Naive thymus-derived CD8-positive, alpha-beta T cell (primary cell): ENCODE data around the gene ZNF423. TPM values are rescaled to one million over a fixed set of nuclear protein-coding genes. Genes with fewer than 3 reads are reported as not detected.
"Not testable (repeated sequence)": the region's sequence is repeated elsewhere in the genome, so short reads cannot be mapped to it uniquely, and the experiment has no call there.

ENCODE experiments used
- ATAC-seq, 2 donors: fragments of 150-1000 bp; cut with Tn5 transposase in 1 of 2; sonication (Bioruptor Pico), chemical (Tn5 transposase) in 1 of 2; 1 replicate in 1 of 2; 2 replicates in 1 of 2; pipeline ENCODE4 v1.10.0; 2021; ENCODE audit warnings: mild to moderate bottlenecking in 2 of 2, moderate library complexity in 2 of 2
- POLR2A ChIA-PET: fragments of 350-600 bp; sonication (Branson Sonifier 250); formaldehyde crosslinking; loops from one replicate; lab custom pipeline; 2021; ENCODE audit warnings: antibody characterized with exemption; lab: Charles Lee
- DNase-seq, 10 donors: peaks; one replicate each; pipeline versions ENCODE4 v3.0.0 to v3.0.0-alpha.2; 2020 to 2022
- H3K27ac Mint-ChIP-seq, 10 donors: one replicate each; pipeline ENCODE4 v1.8.0; 2020 to 2022; ENCODE audit warnings: mild to moderate bottlenecking in 10 of 10, mixed read lengths in 10 of 10, moderate library complexity in 4 of 10, inconsistent platforms in 1 of 10
- H3K27me3 Mint-ChIP-seq, 5 donors: one replicate each; pipeline ENCODE4 v1.8.0; 2021 to 2022; ENCODE audit warnings: mixed read lengths in 5 of 5
- H3K36me3 Mint-ChIP-seq, 3 donors: one replicate each; pipeline ENCODE4 v1.8.0; 2020 to 2022; ENCODE audit warnings: mixed read lengths in 3 of 3, mild to moderate bottlenecking in 2 of 3, inconsistent platforms in 1 of 3
- H3K4me1 Mint-ChIP-seq, 4 donors: one replicate each; pipeline ENCODE4 v1.8.0; 2021 to 2022; ENCODE audit warnings: mixed read lengths in 4 of 4
- H3K4me3 Mint-ChIP-seq, 10 donors: one replicate each; pipeline ENCODE4 v1.8.0; 2020 to 2022; ENCODE audit warnings: mild to moderate bottlenecking in 10 of 10, mixed read lengths in 10 of 10, moderate library complexity in 6 of 10, inconsistent platforms in 1 of 10
- H3K9me3 Mint-ChIP-seq, 9 donors: one replicate each; pipeline ENCODE4 v1.8.0; 2020 to 2022; ENCODE audit warnings: mixed read lengths in 9 of 9, mild to moderate bottlenecking in 3 of 9, inconsistent platforms in 1 of 9, moderate library complexity in 1 of 9
- polyA plus RNA-seq, 3 donors: library from polyadenylated mRNA; unstranded; fragments of 300-500 nt; fragmentation: Illumina TruSeq; gene quantifications; one replicate each; pipeline ENCODE4 v1.2.3, GENCODE V29; 2021
- total RNA-seq, 8 experiments: library from RNA in 2 of 8; stranded (reverse) in 2 of 8; gene quantifications; one replicate each; pipeline ENCODE4 v1.2.3 and lab custom pipeline; 2021 to 2026

ZNF423 gene
- total and polyA plus RNA-seq, 5 experiments from 2014 or later, result not detected

DNA sequence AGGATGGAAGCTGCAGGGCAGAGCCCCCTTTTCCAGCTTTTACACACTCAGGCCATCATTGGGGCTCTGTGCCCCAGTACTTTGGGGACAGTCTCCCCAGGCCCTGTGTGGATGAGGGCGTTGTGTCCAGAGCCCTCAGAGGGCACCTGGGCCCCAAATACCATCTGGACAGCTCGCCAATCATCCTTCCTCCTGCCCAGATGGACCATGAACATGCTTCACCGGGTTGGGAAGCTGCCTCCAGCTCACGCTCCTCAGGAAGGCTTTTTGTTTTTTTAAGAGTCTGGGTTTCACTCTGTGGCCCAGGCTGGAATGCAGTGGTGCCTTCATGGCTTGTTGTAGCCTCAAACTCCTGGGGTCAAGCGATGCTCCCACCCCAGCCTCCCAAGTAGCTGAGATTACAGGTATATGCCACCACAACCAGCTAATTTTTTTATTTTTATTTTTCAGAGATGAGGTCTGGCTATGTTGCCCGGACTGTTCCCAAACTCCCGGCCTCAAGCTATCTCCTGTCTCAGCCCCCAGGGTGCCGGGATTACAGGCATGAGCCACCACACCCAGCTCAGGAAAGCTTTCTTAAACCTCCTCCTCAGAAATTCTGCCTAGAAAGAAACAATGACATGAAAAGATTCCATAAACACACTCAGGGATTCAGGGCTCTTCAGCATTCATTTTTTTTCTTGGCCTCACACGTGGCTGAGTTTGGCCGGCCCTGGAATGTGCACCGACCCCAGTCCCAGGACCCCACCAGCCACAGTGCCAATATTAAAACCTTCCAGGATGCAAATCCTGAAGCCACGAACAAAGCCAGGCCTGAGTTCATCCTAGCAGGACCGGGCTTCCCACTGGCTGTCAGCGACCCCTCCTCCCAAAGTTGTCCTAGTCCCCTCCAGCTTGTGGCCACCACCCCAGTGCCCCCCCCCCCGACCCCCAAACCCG lies 27.4 kb upstream of the ZNF423 start:
- no peaks in the 10 kb centered on the region for H3K4me1 Mint-ChIP-seq

GRCh38 chr16:49881890-49882289 lies 26.0 kb upstream of the ZNF423 start:
- POLR2A ChIA-PET, result no interaction called here
- ATAC-seq (no peak), DNase-seq (no peak)
- no peaks in the 10 kb centered on the region for H3K36me3 Mint-ChIP-seq
- peaks cover 0 to 2% (median 0%) of the 10 kb centered on the region in 9 donors for H3K9me3 Mint-ChIP-seq
- peaks cover 21 to 63% (median 36%) of the 10 kb centered on the region in 5 donors for H3K27me3 Mint-ChIP-seq
- H3K4me3 Mint-ChIP-seq, result no peak overlapping the region
- H3K27ac Mint-ChIP-seq, result no peak overlapping the region
- H3K4me1 Mint-ChIP-seq, result no peaks in the 10 kb centered on the region

More for the DNA sequence above, 27.4 kb upstream of the ZNF423 start:
- Mint-ChIP-seq H3K27ac (no peak overlapping the region), H3K4me3 (no peak overlapping the region), H3K36me3 (no peaks in the 10 kb centered on the region), H3K9me3 (no peaks in the 10 kb centered on the region), H3K27me3 (peaks cover 13 to 49% (median 32%) of the 10 kb centered on the region in 5 donors)
- POLR2A ChIA-PET, result no interaction called here
- no peak for DNase-seq
- ATAC-seq, result no peak

DNA sequence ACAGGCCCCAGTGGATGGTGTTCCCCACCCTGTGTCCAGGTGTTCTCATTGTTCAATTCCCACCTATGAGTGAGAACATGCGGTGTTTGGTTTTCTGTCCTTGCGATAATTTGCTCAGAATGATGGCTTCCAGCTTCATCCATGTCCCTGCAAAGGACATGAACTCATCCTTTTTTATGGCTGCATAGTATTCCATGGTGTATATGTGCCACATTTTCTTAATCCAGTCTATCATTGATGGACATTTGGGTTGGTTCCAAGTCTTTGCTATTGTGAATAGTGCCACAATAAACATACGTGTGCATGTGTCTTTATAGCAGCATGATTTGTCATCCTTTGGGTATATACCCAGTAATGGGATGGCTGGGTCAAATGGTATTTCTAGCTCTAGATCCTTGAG lies 22.6 kb upstream of the ZNF423 start:
- H3K4me1 Mint-ChIP-seq, DNase-seq, H3K4me3 Mint-ChIP-seq, ATAC-seq, POLR2A ChIA-PET, H3K27ac Mint-ChIP-seq, H3K36me3 Mint-ChIP-seq, H3K9me3 Mint-ChIP-seq: not testable (repeated sequence)
- H3K27me3 Mint-ChIP-seq, result peaks cover 24 to 65% (median 31%) of the 10 kb centered on the region in 5 donors

DNA sequence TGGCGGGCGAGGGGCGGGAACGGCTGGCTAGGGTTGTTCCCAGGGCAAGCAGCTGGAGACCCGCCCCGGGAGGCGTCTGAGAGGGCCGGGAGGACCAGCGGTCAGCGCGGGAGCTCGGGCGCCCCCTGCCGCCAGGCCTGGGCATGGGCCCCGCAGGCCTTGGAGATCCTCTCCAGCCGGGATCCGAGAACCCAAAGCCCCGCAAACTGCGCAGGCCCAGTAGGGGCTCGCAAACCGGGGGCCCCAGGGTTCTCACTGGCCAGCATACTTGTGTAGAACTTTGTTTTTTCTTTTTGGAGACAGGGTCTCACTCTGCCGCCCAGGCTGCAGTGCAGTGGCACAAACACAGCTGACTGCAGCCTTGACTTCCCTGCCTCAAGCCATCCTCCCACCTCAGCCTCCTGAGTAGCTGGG lies 20.8 kb upstream of the ZNF423 start:
- DNase-seq, result no peak
- H3K27me3 Mint-ChIP-seq, result peaks cover 22 to 57% (median 30%) of the 10 kb centered on the region in 5 donors
- ATAC-seq, result no peak

DNA sequence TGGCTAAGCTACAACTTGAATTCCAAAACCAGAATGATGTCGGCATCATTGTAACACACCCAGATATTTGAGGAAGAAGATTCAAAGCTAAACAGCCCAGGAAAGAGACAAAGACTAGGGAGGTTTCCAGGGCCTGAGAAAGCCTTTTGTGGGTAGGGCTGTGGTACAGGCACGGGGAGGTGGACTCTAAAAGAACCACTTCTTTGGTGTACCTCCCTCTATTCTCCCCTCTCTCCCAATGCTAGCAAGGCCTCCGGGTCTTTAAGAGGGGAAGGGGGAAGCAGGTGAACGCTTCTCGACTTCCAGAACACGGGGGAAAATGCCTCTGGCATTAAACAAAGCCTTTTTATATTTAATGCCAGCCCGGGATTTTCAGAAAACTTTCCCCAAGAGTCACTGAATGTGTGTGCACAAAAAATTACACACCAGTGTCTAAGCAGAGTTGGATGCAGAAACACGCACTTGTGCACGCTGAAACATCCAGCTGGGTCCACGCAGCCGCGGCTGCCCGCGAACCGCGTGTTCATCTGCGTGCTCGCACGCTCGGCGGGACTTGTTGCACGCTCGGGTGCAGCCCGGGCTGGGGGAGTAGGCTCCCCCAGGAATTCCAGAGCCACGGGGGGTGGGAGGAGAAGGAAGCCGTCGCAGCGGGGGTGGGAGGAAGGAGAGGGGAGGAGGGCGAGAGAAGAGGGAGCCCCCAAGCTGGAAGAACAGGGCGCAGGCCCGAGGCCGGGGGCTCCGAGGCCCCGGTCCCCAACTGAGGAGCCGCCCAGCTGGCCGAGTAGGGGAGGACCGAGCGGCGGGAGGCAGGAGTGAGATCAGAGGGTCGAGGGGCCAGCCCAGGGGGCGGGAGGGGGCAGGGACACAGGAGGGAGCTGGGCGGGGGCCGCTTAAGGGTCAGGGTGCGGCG lies 20.1 kb upstream of the ZNF423 start:
- H3K9me3 Mint-ChIP-seq, result peaks cover 0 to 2% (median 0%) of the 10 kb centered on the region in 9 donors
- H3K27me3 Mint-ChIP-seq, result peaks cover 19 to 57% (median 30%) of the 10 kb centered on the region in 5 donors
- H3K4me3 Mint-ChIP-seq, result peak overlapping the region in 2 of 10 donors; percentile 23 to 52
- DNase-seq, result no peak
- H3K27ac Mint-ChIP-seq, result no peak overlapping the region
- no peak for ATAC-seq
- H3K4me1 Mint-ChIP-seq, result peaks cover 0 to 4% (median 0%) of the 10 kb centered on the region in 4 donors
- H3K36me3 Mint-ChIP-seq, result peaks cover 0 to 2% (median 0%) of the 10 kb centered on the region in 3 donors
- POLR2A ChIA-PET, result no interaction called here

More for the DNA sequence above, 20.8 kb upstream of the ZNF423 start:
- POLR2A ChIA-PET, result no interaction called here
- Mint-ChIP-seq H3K9me3 (peaks cover 0 to 2% (median 0%) of the 10 kb centered on the region in 9 donors), H3K4me3 (no peak overlapping the region), H3K4me1 (peaks cover 0 to 4% (median 0%) of the 10 kb centered on the region in 4 donors), H3K36me3 (peaks cover 0 to 2% (median 0%) of the 10 kb centered on the region in 3 donors), H3K27ac (no peak overlapping the region)

GRCh38 chr16:49874613-49875237 lies 18.8 kb upstream of the ZNF423 start:
- H3K27ac Mint-ChIP-seq, result no peak overlapping the region
- ATAC-seq (no peak), DNase-seq (no peak)
- peaks cover 0 to 2% (median 0%) of the 10 kb centered on the region in 9 donors for H3K9me3 Mint-ChIP-seq
- H3K36me3 Mint-ChIP-seq, result peaks cover 0 to 2% (median 0%) of the 10 kb centered on the region in 3 donors
- H3K4me1 Mint-ChIP-seq, result peaks cover 0 to 4% (median 0%) of the 10 kb centered on the region in 4 donors
- POLR2A ChIA-PET, result no interaction called here
- no peak overlapping the region for H3K4me3 Mint-ChIP-seq
- peaks cover 19 to 49% (median 28%) of the 10 kb centered on the region in 5 donors for H3K27me3 Mint-ChIP-seq

DNA sequence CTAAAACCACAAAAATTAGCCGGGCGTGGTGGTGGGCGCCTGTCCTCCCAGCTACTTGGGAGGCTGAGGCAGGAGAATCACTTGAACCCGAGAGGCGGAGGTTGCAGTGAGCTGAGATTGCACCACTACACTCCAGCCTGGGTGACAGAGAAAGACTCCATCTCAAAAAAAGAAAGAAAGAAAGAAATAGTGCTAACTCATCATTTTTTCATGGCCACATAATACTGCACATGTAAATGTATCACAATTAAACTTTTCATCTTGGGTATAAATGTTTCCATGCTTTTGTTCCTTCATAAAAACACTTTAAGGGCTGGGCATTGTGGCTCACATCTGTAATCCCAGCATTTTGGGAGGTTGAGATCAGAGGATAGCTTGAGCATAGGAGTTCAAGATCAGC lies 15.9 kb upstream of the ZNF423 start:
- H3K9me3 Mint-ChIP-seq, H3K36me3 Mint-ChIP-seq, POLR2A ChIA-PET, DNase-seq, ATAC-seq, H3K27ac Mint-ChIP-seq, H3K4me1 Mint-ChIP-seq, H3K4me3 Mint-ChIP-seq: not testable (repeated sequence)
- peaks cover 15 to 50% (median 19%) of the 10 kb centered on the region in 5 donors for H3K27me3 Mint-ChIP-seq

DNA sequence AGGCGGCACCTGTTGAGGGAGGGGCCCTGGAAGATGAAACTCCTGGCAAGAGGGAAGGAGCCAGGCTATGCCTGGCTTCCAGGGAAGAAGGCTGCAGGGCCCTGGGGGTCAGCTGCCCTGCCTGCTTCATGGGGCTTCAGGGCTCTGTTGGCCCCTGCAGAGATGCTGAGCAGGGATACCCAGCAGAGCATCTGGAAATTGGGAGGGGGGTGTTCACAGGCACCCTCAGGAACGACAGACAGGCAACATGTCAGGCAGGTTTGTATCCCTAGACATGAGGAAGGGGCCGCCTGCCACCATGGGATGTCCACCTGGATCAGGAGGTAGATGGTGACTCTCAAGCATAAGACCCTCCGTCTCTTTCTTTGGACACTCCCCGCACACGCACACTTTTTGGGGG lies 13.8 kb upstream of the ZNF423 start:
- H3K4me1 Mint-ChIP-seq, result no peaks in the 10 kb centered on the region
- POLR2A ChIA-PET, result no interaction called here
- peaks cover 6 to 34% (median 15%) of the 10 kb centered on the region in 5 donors for H3K27me3 Mint-ChIP-seq

GRCh38 chr16:49867796-49868668 lies 12.1 kb upstream of the ZNF423 start:
- Mint-ChIP-seq H3K36me3 (no peaks in the 10 kb centered on the region), H3K27ac (no peak overlapping the region), H3K9me3 (no peaks in the 10 kb centered on the region), H3K4me3 (no peak overlapping the region), H3K4me1 (no peaks in the 10 kb centered on the region), H3K27me3 (peaks cover 5 to 25% (median 18%) of the 10 kb centered on the region in 5 donors)
- ATAC-seq (no peak), DNase-seq (no peak)
- POLR2A ChIA-PET, result no interaction called here

More for the DNA sequence above, 13.8 kb upstream of the ZNF423 start:
- DNase-seq (no peak), ATAC-seq (no peak)
- H3K4me3 Mint-ChIP-seq, result no peak overlapping the region
- H3K9me3 Mint-ChIP-seq, result no peaks in the 10 kb centered on the region
- H3K36me3 Mint-ChIP-seq, result no peaks in the 10 kb centered on the region
- peak overlapping the region in 1 of 10 donors; percentile 53 for H3K27ac Mint-ChIP-seq

DNA sequence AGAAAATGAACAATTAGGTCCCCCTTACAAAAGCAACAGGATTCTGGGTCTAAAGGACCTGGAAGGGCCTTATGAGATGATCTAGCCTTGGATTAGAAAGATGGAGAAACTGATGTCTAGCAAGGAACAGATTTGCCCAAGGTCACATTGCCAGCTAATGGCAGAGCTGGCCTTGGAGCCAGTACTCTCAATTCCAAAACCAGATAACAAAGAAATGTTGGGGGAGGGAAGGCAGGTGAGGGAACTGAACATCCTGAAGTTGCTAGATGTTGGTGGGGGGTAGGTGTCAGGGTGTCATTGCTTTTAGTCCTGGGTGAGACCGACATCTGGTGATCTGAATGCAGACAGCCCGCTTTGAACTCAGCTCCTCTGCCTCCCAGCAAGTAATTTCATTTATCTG lies 11.3 kb upstream of the ZNF423 start:
- DNase-seq, result no peak
- Mint-ChIP-seq H3K4me1 (no peaks in the 10 kb centered on the region), H3K9me3 (no peaks in the 10 kb centered on the region), H3K27me3 (peaks cover 5 to 25% (median 18%) of the 10 kb centered on the region in 5 donors), H3K36me3 (no peaks in the 10 kb centered on the region), H3K4me3 (no peak overlapping the region), H3K27ac (no peak overlapping the region)
- no peak for ATAC-seq
- POLR2A ChIA-PET, result no interaction called here

DNA sequence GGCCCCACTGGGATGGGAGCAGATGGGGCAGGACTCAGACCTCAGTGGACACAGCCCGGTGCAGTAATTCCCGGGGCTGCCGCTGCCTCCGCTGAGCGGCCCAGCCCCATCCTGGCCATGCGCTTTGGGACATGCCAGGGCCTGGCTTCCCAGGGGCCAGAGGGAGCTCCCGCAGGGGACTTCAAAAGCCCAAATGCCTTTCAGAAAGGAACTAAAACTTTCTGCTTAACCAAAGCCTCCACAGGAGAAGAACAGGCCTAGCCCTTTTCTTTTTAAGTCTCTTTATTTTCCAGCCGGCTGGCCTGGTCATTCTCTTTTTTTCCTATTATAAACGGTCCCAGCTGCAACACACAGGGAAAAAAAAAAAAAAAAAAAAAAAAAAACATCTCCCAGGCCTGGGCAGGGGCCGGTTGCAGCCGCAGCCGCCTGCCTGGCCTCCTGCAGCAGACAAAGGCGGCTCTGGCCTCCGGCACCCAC lies 10.7 kb upstream of the ZNF423 start:
- Mint-ChIP-seq H3K27me3 (peaks cover 7 to 25% (median 18%) of the 10 kb centered on the region in 5 donors), H3K27ac (no peak overlapping the region), H3K4me3 (no peak overlapping the region), H3K9me3 (no peaks in the 10 kb centered on the region), H3K4me1 (no peaks in the 10 kb centered on the region), H3K36me3 (no peaks in the 10 kb centered on the region)
- ATAC-seq (no peak), DNase-seq (no peak)
- POLR2A ChIA-PET, result no interaction called here
